ENCODE measurements around the gene RGS10. TPM values are rescaled to one million over a fixed set of nuclear protein-coding genes. Genes with fewer than 3 reads are reported as not detected.
"Not testable (repeated sequence)": the region's sequence is repeated elsewhere in the genome, so short reads cannot be mapped to it uniquely, and the experiment has no call there.

RGS10 gene
- polyA plus RNA-seq, 1 donor: 26.9 TPM

GRCh38 chr10:119540038-119540437 is 2.5 kb downstream of the RGS10 start:
- DNase-seq: no peak

- no peak for DNase-seq
These were observed 3.1 kb downstream of the RGS10 start for GRCh38 chr10:119539359-119539825.

GRCh38 chr10:119538632-119539358 is 3.7 kb downstream of the RGS10 start:
- no peak for DNase-seq

GRCh38 chr10:119537953-119538630 is 4.4 kb downstream of the RGS10 start:
- no peak for DNase-seq

- no peak for DNase-seq
These were observed 6.0 kb downstream of the RGS10 start for GRCh38 chr10:119536508-119537025.

GRCh38 chr10:119535837-119536507 is 6.5 kb downstream of the RGS10 start:
- no peak for DNase-seq

- DNase-seq: no peak
These were observed 7.2 kb downstream of the RGS10 start for GRCh38 chr10:119535305-119535704.

GRCh38 chr10:119533473-119533872 is 9.0 kb downstream of the RGS10 start:
- no peak for DNase-seq

- not testable (repeated sequence) for DNase-seq
These were observed 9.7 kb downstream of the RGS10 start for GRCh38 chr10:119532791-119533190.

- not testable (repeated sequence) for DNase-seq
These were observed 10.3 kb downstream of the RGS10 start for GRCh38 chr10:119532251-119532650.

GRCh38 chr10:119531067-119531466 is 11.5 kb downstream of the RGS10 start:
- no peak for DNase-seq

- DNase-seq: not testable (repeated sequence)
These were observed 13.8 kb downstream of the RGS10 start for GRCh38 chr10:119528663-119529237.

GRCh38 chr10:119526621-119527592 is 15.6 kb downstream of the RGS10 start:
- DNase-seq: no peak

GRCh38 chr10:119526149-119526548 is 16.4 kb downstream of the RGS10 start:
- no peak for DNase-seq

- DNase-seq: no peak
These were observed 17.4 kb downstream of the RGS10 start for GRCh38 chr10:119525116-119525515.

- DNase-seq: no peak
These were observed 17.8 kb downstream of the RGS10 start for GRCh38 chr10:119524720-119525070.

- DNase-seq: no peak
These were observed 18.4 kb downstream of the RGS10 start for GRCh38 chr10:119523895-119524719.

- no peak for DNase-seq
These were observed 19.6 kb downstream of the RGS10 start for GRCh38 chr10:119522747-119523426.

GRCh38 chr10:119521443-119522204 is 20.9 kb downstream of the RGS10 start:
- no peak for DNase-seq
